ENCODE data around the gene ADSS1.

Gene ADSS1

DNA sequence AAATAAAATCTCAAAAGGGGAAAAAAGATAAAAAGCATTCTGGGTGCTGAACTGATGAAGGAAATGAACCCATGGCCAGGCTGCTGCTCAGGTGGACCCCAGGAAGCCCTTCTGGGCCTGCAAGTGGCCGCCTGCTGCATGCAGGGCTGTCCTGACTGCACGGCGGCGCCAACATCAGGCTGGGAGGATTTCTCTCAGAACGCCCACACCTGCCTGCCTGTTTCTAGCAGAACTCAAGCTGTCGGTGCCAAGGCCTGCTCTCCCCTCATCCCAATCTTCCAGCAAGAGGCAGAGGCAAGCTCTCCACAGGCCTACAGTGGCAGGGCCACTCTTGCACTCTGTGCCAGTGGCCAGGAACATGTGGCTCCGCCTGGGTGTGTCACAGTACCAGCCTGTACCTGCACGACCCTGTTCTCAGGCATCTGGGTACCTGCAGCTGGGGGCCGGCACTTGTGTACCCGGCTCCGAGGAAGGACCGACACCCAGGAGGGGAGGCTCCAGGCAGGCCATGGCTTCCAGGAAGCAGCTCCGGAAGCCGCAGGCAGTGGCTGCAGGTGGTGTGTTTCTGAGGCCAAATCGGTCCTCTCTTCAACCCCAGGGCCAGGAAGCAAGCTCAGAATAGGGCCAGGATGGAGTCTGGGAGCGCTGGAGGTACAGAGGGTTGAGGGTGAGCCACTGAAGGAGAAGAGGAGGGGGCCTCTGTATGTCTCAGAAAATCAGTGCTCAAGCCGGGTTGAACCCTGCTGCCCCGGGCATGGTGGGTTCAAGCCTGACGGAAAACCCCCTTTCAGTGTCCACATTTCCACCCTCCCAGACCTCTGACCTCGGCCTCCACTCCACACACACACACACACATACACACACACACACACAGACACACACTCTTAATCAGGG is 37.2 kb upstream of the ADSS1 start:
- ChIA-PET CTCF (interaction anchor here (0.6 kb wide), 1 partner anchor 558 kb away, joined by 3 read pairs; no protein-coding TSS in a partner anchor), POLR2A (ENCODE audit: low non-redundant PET) (interaction anchor here (0.5 kb wide), 1 partner anchor 767 kb away, joined by 7 read pairs; no protein-coding TSS in a partner anchor)
- peak overlapping the region; percentile 100 for H3K27ac ChIP-seq
- DNase-seq (ENCODE audit: low spot score) = no peak
- TF ChIP-seq, protein P1, sequence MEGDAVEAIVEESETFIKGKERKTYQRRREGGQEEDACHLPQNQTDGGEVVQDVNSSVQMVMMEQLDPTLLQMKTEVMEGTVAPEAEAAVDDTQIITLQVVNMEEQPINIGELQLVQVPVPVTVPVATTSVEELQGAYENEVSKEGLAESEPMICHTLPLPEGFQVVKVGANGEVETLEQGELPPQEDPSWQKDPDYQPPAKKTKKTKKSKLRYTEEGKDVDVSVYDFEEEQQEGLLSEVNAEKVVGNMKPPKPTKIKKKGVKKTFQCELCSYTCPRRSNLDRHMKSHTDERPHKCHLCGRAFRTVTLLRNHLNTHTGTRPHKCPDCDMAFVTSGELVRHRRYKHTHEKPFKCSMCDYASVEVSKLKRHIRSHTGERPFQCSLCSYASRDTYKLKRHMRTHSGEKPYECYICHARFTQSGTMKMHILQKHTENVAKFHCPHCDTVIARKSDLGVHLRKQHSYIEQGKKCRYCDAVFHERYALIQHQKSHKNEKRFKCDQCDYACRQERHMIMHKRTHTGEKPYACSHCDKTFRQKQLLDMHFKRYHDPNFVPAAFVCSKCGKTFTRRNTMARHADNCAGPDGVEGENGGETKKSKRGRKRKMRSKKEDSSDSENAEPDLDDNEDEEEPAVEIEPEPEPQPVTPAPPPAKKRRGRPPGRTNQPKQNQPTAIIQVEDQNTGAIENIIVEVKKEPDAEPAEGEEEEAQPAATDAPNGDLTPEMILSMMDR (conservative IDR thresholded peaks at IDR 0.05; ENCODE audit: low read depth) = no peak

DNA sequence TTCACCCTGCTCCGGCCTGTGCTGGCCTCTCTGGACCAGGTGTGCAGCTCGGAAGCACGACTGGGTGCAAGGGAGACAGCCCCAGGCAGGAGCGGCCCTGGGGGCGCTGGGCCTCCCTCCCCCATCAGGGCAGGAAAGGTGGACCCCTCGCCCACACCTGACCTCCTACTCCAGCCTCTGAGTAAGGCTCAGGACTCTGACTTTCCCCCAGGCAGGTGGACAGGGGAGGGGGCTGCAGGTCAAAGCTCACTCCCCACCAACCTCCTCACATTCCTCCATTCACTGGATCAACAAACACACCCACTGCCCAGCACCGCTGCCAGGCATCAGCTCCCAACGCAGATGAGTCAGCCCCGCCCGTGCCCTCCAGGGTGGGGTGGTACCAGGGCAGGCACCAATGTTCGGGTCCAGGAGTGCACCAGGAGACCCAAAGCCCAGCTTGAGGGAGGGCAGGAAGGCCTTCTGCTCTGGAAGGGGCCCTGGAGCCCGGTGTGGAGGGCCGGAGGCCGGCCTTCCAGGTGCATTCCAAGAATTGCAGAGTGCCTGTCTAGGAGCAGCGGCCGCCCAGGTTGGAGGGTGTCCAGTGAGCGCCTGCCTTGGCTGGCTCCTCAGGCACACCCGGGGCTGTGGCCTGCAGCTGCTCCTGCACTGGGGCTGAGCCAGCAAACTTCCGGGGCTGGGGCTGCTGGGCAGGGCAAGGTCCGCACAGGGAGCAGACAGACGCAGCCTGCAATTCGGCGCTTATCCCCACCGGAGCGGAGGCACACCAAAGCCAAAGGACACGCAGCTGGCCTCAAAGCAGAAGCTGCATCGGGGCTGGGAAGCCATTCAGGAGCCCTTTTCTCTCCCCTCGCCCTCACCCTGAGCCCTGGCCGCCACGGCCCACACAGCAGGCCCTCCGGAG is 36.2 kb upstream of the ADSS1 start:
- DNase-seq (ENCODE audit: low spot score) = peak; percentile 98
- POLR2A ChIA-PET (ENCODE audit: low non-redundant PET) = interaction anchor here (0.5 to 0.7 kb wide), 2 partner anchors 9 to 15 kb away, joined by 3 read pairs; no protein-coding TSS in a partner anchor
- H3K27ac ChIP-seq = peak overlapping the region; percentile 100
- TF ChIP-seq, protein P1 (conservative IDR thresholded peaks at IDR 0.05; ENCODE audit: low read depth) = no peak
- CTCF ChIA-PET = interaction anchor here (0.5 to 0.7 kb wide), 3 partner anchors 9 to 652 kb away, joined by 3 to 4 read pairs (median 3); no protein-coding TSS in a partner anchor

DNA sequence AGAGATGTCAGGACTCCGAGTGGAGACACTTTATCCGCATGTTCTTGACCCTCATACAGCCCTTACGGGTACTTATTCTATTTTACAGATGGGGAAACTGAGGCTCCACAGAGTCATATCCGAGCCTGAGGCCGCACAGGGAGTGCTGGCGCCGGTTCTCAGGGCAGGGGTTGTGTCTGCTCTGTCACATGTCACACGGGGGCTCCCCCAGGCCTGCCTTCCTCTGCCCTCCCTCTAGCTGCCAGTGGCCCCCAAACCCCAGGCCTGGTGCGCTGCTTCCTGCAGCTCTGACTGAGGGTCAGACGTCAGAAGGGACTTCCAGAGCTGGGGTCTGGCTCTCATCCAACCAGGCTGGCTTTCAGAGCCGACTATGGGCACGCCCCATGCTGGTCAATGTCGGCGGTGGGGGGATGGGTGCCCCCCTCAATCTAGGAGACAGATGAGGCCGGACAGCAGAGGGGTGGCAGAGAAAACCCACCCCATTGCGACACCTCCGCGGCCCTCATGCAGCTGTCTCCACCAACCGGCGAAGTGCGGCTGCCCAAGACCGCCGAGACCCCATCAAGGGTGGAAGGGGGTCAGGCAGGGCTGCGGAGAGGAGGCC is 35.4 kb upstream of the ADSS1 start:
- CTCF ChIA-PET = interaction anchor here (0.5 to 0.7 kb wide), 2 partner anchors 17 to 651 kb away, joined by 3 read pairs; no protein-coding TSS in a partner anchor
- POLR2A ChIA-PET (ENCODE audit: low non-redundant PET) = interaction anchor here (0.5 kb wide), 1 partner anchor 15 kb away, joined by 3 read pairs; no protein-coding TSS in a partner anchor

GRCh38 chr14:104689109-104689880 is 34.7 kb upstream of the ADSS1 start, which contains the start of gene INF2:
TSS of gene INF2 (plus strand) at chr14:104689618. CDS start at chr14:104701366, 11,748 bp downstream.
- DNase-seq (ENCODE audit: low spot score) = peak; percentile 85
- TF ChIP-seq, protein P1 (conservative IDR thresholded peaks at IDR 0.05; ENCODE audit: low read depth) = no peak
- H3K27ac ChIP-seq = peak within 1 kb of the TSS; percentile 100
- ChIA-PET CTCF (interaction anchor here (1.2 kb wide), 1 partner anchor 24 kb away, joined by 3 read pairs; no protein-coding TSS in a partner anchor), POLR2A (ENCODE audit: low non-redundant PET) (no interaction called here)

More for the DNA sequence above, 35.4 kb upstream of the ADSS1 start:
- DNase-seq (ENCODE audit: low spot score) = peak; percentile 23
- TF ChIP-seq, protein P1 (conservative IDR thresholded peaks at IDR 0.05; ENCODE audit: low read depth) = no peak
- peak overlapping the region; percentile 100 for H3K27ac ChIP-seq

- ChIA-PET POLR2A (ENCODE audit: low non-redundant PET) (interaction anchor here (1.0 kb wide), 1 partner anchor 9 kb away, joined by 4 read pairs; no protein-coding TSS in a partner anchor), CTCF (interaction anchor here (0.6 to 1.2 kb wide), 2 partner anchors 25 to 50 kb away, joined by 3 read pairs; no protein-coding TSS in a partner anchor)
- TF ChIP-seq, protein P1 (conservative IDR thresholded peaks at IDR 0.05; ENCODE audit: low read depth) = no peak
- DNase-seq (ENCODE audit: low spot score) = peak; percentile 20
- peak overlapping the region; percentile 100 for H3K27ac ChIP-seq
These were observed 33.9 kb upstream of the ADSS1 start for GRCh38 chr14:104689881-104690711.

Data from RWPE1 (cell line).